Right atrium auricular region (tissue), 2 donors: ENCODE data around the gene FGFR3. TPM values are rescaled to one million over a fixed set of nuclear protein-coding genes. Genes with fewer than 3 reads are reported as not detected.

Source experiments
- DNase-seq: peaks from one replicate; pipeline ENCODE4 v3.0.0-alpha.2; 2019; ENCODE audit warnings: low spot score
- H3K27ac ChIP-seq, 2 donors: fragments of 200-600 bp; sonication (generic); 1 replicate in 1 of 2; 2 replicates in 1 of 2; pipeline ENCODE4 v1.5.1; 2016 to 2019
- H3K27me3 ChIP-seq, 2 donors: fragments of 200-600 bp; sonication (generic); one replicate each; pipeline versions ENCODE4 v1.5.1 to v1.6.0; 2017 to 2019
- H3K36me3 ChIP-seq: fragments of 200-600 bp; sonication (generic); one replicate; pipeline ENCODE4 v1.5.1; 2016
- H3K4me1 ChIP-seq, 2 donors: fragments of 200-600 bp; sonication (generic); one replicate each; pipeline versions ENCODE4 v1.5.1 to v1.6.0; 2017 to 2019
- H3K4me3 ChIP-seq, 2 donors: fragments of 200-600 bp; sonication (generic); 1 replicate in 1 of 2; 2 replicates in 1 of 2; pipeline ENCODE4 v1.5.1; 2017 to 2019; ENCODE audit warnings: mild to moderate bottlenecking in 1 of 2, moderate library complexity in 1 of 2
- H3K9me3 ChIP-seq, 2 donors: fragments of 200-600 bp; sonication (generic); one replicate each; pipeline ENCODE4 v1.5.1; 2019
- total RNA-seq, 2 donors: library from RNA; depleted of rRNA; stranded (reverse); fragments of >200 nt; gene quantifications; one replicate each; pipeline ENCODE4 v1.1.0, GENCODE V29; 2016
- TF ChIP-seq, protein P1 (sequence below), 2 donors: fragments of 200-600 bp; sonication (generic); IDR thresholded peaks; one replicate each; pipeline ENCODE4 v1.5.1; 2019; ENCODE audit warnings: antibody characterized with exemption in 2 of 2

FGFR3 gene
- total RNA-seq, 2 donors from 2014 or later = 2.6 to 15.4 TPM

DNA sequence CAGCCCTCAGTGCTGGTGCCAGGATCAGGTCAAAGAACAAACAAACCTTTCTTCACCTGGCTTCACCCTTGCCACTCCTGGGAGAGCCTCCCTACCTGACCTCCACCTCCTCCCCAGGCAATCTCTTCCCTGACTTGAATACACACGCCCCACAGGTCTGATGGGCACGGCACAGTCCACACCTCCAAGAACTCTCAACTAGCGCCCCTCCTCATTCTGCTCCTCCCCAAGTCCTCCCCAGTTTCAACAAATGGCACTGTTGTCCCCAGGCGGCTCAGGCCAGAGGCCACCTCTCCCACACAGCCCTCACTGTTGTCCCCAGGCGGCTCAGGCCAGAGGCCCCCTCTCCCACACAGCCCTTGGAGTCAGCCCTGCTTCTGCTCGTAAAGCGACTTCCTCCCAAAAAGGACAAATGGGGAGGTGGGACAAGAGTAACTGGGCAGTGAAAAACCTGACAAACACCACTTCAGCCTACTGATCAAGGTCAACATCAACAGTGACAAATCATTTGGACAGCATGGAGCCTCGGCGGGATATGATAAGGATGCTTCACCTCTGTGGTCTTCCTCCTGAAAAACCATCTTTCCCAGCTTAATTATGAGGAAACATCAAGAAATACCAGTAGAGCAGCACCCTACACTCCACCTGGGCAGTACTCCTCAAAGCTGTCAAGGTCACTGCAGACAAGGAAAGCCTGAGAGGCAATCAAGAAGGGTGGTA lies 60.0 kb downstream of the FGFR3 start:
- TF ChIP-seq, protein P1, sequence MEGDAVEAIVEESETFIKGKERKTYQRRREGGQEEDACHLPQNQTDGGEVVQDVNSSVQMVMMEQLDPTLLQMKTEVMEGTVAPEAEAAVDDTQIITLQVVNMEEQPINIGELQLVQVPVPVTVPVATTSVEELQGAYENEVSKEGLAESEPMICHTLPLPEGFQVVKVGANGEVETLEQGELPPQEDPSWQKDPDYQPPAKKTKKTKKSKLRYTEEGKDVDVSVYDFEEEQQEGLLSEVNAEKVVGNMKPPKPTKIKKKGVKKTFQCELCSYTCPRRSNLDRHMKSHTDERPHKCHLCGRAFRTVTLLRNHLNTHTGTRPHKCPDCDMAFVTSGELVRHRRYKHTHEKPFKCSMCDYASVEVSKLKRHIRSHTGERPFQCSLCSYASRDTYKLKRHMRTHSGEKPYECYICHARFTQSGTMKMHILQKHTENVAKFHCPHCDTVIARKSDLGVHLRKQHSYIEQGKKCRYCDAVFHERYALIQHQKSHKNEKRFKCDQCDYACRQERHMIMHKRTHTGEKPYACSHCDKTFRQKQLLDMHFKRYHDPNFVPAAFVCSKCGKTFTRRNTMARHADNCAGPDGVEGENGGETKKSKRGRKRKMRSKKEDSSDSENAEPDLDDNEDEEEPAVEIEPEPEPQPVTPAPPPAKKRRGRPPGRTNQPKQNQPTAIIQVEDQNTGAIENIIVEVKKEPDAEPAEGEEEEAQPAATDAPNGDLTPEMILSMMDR (IDR thresholded peaks at IDR 0.05) = no peak
- Histone ChIP-seq H3K9me3 (no peaks in the 10 kb centered on the region), H3K4me1 (peaks cover 0 to 48% of the 10 kb centered on the region in 2 donors), H3K27me3 (no peaks in the 10 kb centered on the region), H3K36me3 (no peaks in the 10 kb centered on the region), H3K27ac (no peak overlapping the region), H3K4me3 (no peak overlapping the region)
- DNase-seq = no peak

DNA sequence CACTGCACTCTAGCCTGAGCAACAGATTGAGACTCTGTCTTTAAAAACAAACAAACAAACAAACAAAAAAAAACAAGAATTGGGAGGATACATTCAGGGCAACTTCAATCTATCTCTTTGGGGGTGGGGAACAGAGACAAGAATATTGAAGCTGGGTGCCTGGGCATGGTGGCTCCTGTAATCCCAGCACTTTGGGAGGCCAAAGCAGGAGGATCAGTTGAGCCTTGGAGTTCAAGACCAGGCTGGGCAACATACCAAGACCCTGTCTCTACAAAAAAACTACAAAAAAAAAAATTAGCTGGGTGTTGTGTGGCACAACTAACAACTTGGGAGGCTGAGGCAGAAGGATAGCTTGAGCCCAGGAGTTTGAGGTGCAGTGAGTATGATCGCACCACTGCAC lies 61.7 kb downstream of the FGFR3 start:
- no peaks in the 10 kb centered on the region for H3K36me3 ChIP-seq
- no peaks in the 10 kb centered on the region for H3K9me3 ChIP-seq
- H3K27ac ChIP-seq = peak overlapping the region in 1 of 2 donors; percentile 91
- DNase-seq = no peak
- peaks cover 0 to 48% of the 10 kb centered on the region in 2 donors for H3K4me1 ChIP-seq
- TF ChIP-seq, protein P1 (IDR thresholded peaks at IDR 0.05) = no peak
- H3K27me3 ChIP-seq = no peaks in the 10 kb centered on the region
- H3K4me3 ChIP-seq = peak overlapping the region in 1 of 2 donors; percentile 72

DNA sequence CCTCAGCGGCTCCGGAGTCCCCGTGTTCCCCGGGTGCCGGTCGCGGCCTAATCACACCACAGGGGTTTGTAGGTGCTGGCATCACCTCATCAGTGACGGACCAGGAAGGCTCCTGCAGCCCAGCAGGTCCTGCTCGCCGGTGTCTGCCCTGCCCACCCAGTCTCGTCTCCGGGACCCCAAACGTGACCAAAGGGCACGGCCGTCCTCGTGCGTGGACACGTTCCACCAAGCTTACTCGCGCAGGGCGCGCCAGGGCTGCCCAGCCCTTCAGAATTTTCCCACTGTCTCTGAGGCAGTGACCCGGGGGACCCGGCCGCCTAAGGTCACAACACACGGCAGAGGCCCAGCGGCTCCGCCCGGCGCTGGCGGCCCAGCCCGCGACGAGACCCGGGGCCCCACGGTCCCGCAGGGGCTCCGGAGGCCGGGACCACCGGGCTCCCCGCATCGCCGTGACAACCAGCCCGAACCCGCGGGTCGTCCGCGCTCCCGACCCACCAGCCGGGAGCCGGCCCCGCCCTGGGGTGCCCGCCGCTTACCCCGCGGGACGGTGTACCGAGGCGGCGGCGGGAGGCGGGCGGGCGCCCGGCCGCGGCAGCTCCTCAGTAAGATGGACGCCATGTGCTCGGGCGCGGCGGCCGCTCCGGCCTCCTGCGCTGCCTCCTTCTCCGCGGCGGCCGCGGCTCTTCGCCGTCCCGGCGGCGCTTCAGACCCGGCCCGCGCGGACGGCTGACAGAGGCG lies 62.4 kb downstream of the FGFR3 start:
- no peaks in the 10 kb centered on the region for H3K27me3 ChIP-seq
- DNase-seq = no peak
- TF ChIP-seq, protein P1 (IDR thresholded peaks at IDR 0.05) = no peak
- H3K4me1 ChIP-seq = peaks cover 0 to 48% of the 10 kb centered on the region in 2 donors
- H3K4me3 ChIP-seq = peak overlapping the region; percentile 72 to 93
- peak overlapping the region; percentile 82 to 91 for H3K27ac ChIP-seq
- no peaks in the 10 kb centered on the region for H3K9me3 ChIP-seq
- H3K36me3 ChIP-seq = no peaks in the 10 kb centered on the region

DNA sequence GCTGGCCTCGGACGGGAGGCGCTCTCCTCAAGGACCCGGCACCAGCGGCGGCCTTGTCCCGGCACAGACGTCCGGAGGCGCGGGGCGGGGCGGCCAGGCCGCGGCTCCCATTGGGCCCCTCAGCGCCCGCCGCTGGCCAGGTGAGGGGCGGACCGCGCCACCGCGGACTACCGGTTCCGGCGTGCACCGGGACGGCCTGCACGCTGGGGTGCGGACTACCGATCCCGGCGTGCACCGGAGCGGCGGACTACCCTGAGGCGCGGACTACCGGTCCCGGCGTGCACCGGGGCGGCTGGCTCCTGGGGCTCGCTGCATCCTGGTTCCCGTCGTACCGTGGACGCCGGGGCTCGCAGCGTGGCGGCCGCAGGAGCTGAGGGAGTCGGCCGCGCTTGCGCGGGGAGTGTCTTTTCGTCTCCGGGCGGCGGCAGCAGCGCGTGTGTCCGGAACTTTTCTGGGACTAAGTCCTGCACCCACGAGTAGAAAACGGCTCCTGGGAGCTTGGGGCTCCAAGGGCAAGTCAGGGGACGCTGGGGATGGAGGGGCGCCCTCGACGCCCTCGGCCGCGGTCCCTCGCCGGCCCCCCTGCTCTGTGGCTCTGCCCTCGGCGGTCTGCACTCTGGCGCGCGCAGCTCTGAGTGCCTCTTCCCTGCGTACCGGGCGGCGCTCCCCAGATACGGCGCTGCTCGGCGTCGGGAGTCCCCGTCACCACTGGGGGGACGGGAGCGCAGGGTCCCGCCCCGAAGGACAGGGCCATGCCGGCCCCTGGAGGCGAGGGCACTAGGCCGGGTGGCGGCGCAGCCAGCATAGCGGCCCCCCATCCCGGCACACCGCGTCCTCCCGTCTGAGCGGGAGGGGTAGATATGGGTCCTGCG lies 63.2 kb downstream of the FGFR3 start, which contains the start of gene LETM1:
Gene LETM1 (minus strand): TSS at position 86 of the 872 bp plus-strand sequence. CDS start 206 bp downstream, outside the sequence.
- Histone ChIP-seq H3K4me1 (peaks cover 0 to 42% of the 10 kb centered on the region in 2 donors), H3K36me3 (no peaks in the 10 kb centered on the region), H3K27me3 (no peaks in the 10 kb centered on the region), H3K9me3 (no peaks in the 10 kb centered on the region), H3K27ac (peak within 1 kb of the TSS; percentile 88 to 91), H3K4me3 (peak within 1 kb of the TSS; percentile 72 to 93)
- peak; percentile 94 for DNase-seq
- TF ChIP-seq, protein P1 (IDR thresholded peaks at IDR 0.05) = peak in 1 of 2 donors; percentile 15

DNA sequence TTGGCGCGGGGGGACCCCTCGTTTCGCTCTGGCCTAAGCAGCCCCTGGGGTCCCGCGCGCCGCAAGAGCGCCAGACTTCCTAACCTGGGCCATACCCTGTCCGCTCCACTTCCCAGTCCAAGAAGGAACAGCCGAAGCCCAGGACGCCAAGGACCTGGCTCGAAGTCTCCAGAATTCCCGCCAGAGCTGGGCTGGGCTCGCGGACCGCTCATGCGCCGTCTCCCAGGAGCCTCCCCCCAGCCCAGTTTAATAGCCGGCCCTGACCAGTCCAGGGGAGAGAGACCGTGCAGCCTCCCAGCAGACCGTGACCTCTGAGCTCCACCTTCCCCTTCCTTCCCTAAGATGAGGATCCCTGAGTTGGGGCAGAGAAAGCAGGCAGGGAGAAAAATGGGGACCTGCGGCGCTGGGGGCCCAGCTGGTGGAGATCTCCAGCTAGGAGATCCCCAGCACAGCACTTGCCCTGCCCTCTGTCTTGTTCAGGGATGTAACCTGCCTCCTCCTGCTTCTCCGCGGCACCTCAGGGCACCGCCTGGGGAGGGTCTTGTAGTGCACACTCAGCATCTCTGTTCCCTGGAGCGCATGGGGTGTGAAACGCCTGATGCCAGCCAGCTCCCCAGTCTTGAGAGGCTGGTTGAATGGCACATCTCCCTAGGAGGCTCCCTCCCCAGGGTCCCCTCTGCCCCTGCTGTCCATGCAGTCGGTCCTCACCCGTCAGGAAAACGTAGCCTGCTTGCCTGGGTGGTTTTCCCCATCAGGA lies 64.0 kb downstream of the FGFR3 start:
- Histone ChIP-seq H3K27ac (peak overlapping the region; percentile 88 to 91), H3K36me3 (no peaks in the 10 kb centered on the region), H3K9me3 (no peaks in the 10 kb centered on the region), H3K4me1 (peaks cover 0 to 34% of the 10 kb centered on the region in 2 donors), H3K27me3 (no peaks in the 10 kb centered on the region), H3K4me3 (peak overlapping the region; percentile 72 to 93)
- TF ChIP-seq, protein P1 (IDR thresholded peaks at IDR 0.05) = no peak
- DNase-seq = no peak
